ENCODE data around the gene ZNF563.
A peak's percentile ranks its signal among the peaks of the same experiment; 100 is the strongest.

The ZNF563 gene

GRCh38 chr19:12294249-12295158 lies 38.9 kb downstream of the ZNF563 start, which contains the start of gene ZNF44:
Gene ZNF44, minus strand, starts transcription at chr19:12294883. Its CDS starts 189 bp downstream, at chr19:12294694.
- peak; percentile 92 for DNase-seq

GRCh38 chr19:12293777-12294248 lies 39.6 kb downstream of the ZNF563 start:
- peak; percentile 42 for DNase-seq

GRCh38 chr19:12289790-12290065 lies 43.7 kb downstream of the ZNF563 start:
- no peak for DNase-seq

- DNase-seq = no peak
Observed at GRCh38 chr19:12287958-12288500, 45.4 kb downstream of the ZNF563 start.

GRCh38 chr19:12284631-12285030 lies 48.8 kb downstream of the ZNF563 start:
- DNase-seq = no peak

- DNase-seq = no peak
Observed at GRCh38 chr19:12284226-12284625, 49.2 kb downstream of the ZNF563 start.

- DNase-seq = no peak
Observed at GRCh38 chr19:12278713-12279112, 54.7 kb downstream of the ZNF563 start.

GRCh38 chr19:12272980-12273901 lies 60.2 kb downstream of the ZNF563 start:
- no peak for DNase-seq

- DNase-seq = no peak
Observed at GRCh38 chr19:12272386-12272785, 61.0 kb downstream of the ZNF563 start.

GRCh38 chr19:12270854-12271253 lies 62.6 kb downstream of the ZNF563 start:
- no peak for DNase-seq
